Measurements from ENCODE around the gene TRIM63. TPM values are rescaled to one million over a fixed set of nuclear protein-coding genes. Genes with fewer than 3 reads are reported as not detected.
A peak's percentile ranks its signal among the peaks of the same experiment; 100 is the strongest.

The TRIM63 gene
- total and polyA plus RNA-seq, 11 donors, result 136 to 598 (median 204) TPM

GRCh38 chr1:26044971-26045721, 22.3 kb downstream of the TRIM63 start:
- no peaks in the 10 kb centered on the region for H3K9me3 ChIP-seq

DNA sequence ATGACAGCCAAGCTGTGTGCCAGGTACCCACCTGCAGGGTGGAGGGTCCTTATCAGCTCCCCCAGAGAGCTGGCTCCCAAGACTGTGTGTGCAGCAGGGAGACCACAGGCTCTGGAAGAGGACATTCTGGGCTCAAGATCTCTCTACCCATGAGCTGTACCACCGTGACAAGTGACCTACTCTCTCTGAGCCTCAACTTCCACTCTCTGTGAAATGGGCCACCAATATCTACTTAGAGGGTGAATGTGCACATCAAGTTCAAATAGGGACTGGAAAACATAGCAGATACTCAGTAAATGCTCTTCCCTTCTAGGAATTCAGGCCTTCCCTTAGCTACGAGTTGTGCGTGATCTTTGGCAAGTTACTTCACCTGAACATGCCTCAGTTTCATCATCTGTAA, 23.0 kb downstream of the TRIM63 start:
- Histone ChIP-seq H3K36me3 (peaks cover 0 to 3% (median 0%) of the 10 kb centered on the region in 9 donors), H3K4me1 (peaks cover 0 to 38% (median 15%) of the 10 kb centered on the region in 12 donors), H3K27ac (peak overlapping the region in 1 of 12 donors; percentile 76), H3K4me3 (no peak overlapping the region), H3K9me3 (no peaks in the 10 kb centered on the region), H3K27me3 (peaks cover 7 to 64% (median 21%) of the 10 kb centered on the region in 9 donors)
- intact Hi-C loops (cut with DNase I), result no loop called here
- ATAC-seq (no peak), DNase-seq (no peak)
- TF ChIP-seq, protein P1, sequence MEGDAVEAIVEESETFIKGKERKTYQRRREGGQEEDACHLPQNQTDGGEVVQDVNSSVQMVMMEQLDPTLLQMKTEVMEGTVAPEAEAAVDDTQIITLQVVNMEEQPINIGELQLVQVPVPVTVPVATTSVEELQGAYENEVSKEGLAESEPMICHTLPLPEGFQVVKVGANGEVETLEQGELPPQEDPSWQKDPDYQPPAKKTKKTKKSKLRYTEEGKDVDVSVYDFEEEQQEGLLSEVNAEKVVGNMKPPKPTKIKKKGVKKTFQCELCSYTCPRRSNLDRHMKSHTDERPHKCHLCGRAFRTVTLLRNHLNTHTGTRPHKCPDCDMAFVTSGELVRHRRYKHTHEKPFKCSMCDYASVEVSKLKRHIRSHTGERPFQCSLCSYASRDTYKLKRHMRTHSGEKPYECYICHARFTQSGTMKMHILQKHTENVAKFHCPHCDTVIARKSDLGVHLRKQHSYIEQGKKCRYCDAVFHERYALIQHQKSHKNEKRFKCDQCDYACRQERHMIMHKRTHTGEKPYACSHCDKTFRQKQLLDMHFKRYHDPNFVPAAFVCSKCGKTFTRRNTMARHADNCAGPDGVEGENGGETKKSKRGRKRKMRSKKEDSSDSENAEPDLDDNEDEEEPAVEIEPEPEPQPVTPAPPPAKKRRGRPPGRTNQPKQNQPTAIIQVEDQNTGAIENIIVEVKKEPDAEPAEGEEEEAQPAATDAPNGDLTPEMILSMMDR (IDR thresholded peaks at IDR 0.05), result no peak
- no peak for TF ChIP-seq POLR2A (IDR thresholded peaks at IDR 0.05)
- 90 to 100% (median 93%) methylated on average over 2 to 3 of the region's 3 CpGs for WGBS, 4 donors

More at GRCh38 chr1:26044971-26045721, 22.3 kb downstream of the TRIM63 start:
- 29 to 32% (median 30%) methylated on average over 28 to 29 of the region's 29 CpGs for WGBS, 4 donors
- Histone ChIP-seq H3K36me3 (peaks cover 0 to 3% (median 0%) of the 10 kb centered on the region in 9 donors), H3K27ac (peak overlapping the region in 7 of 12 donors; percentile 20 to 76 (median 61)), H3K27me3 (peaks cover 7 to 68% (median 24%) of the 10 kb centered on the region in 9 donors), H3K4me1 (peaks cover 0 to 38% (median 15%) of the 10 kb centered on the region in 12 donors), H3K4me3 (peak overlapping the region in 11 of 12 donors; percentile 8 to 56 (median 38))
- peak in 3 of 5 donors; percentile 36 to 65 (median 49) for DNase-seq
- intact Hi-C loops (cut with DNase I), result no loop called here
- no peak for TF ChIP-seq POLR2A (IDR thresholded peaks at IDR 0.05)
- TF ChIP-seq, protein P1 (IDR thresholded peaks at IDR 0.05), result no peak
- peak; percentile 27 to 52 (median 43) for ATAC-seq

GRCh38 chr1:26043765-26044164, 23.7 kb downstream of the TRIM63 start:
- H3K4me1 ChIP-seq, result peaks cover 0 to 40% (median 14%) of the 10 kb centered on the region in 12 donors
- H3K27me3 ChIP-seq, result peaks cover 7 to 62% (median 20%) of the 10 kb centered on the region in 9 donors
- H3K4me3 ChIP-seq, result no peak overlapping the region
- H3K36me3 ChIP-seq, result no peaks in the 10 kb centered on the region
- intact Hi-C loops (cut with DNase I), result no loop called here
- peak overlapping the region in 2 of 12 donors; percentile 14 to 17 for H3K27ac ChIP-seq
- H3K9me3 ChIP-seq, result no peaks in the 10 kb centered on the region
- TF ChIP-seq POLR2A (IDR thresholded peaks at IDR 0.05), result no peak
- TF ChIP-seq, protein P1 (IDR thresholded peaks at IDR 0.05), result no peak
- ATAC-seq, result no peak
- 42 to 75% (median 63%) methylated on average over 2 of the region's 2 CpGs for WGBS, 4 donors
- no peak for DNase-seq

DNA sequence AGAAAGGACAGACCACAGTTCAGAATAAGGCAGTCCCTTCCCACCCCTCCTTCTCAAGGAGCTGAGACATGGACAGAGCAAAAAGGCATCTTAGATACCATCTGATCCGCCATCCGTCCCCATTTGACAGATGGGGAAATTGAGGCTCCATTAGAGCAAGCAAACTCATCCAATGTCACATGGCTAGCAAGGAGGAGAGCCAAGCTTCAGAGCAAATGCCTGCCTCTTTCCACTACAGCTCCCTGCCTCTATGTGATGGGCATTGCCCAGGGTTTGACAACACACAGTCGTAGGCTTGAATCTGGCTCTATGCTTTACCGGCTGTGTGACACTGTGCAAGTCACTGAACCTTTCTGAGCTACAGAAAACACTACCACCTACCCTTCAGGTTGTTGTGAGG, 25.5 kb downstream of the TRIM63 start:
- no peaks in the 10 kb centered on the region for H3K9me3 ChIP-seq
- peaks cover 7 to 45% (median 20%) of the 10 kb centered on the region in 9 donors for H3K27me3 ChIP-seq
- intact Hi-C loops (cut with DNase I), result no loop called here
- no peak for TF ChIP-seq POLR2A (IDR thresholded peaks at IDR 0.05)
- TF ChIP-seq, protein P1 (IDR thresholded peaks at IDR 0.05), result no peak
- H3K36me3 ChIP-seq, result no peaks in the 10 kb centered on the region
- peak overlapping the region in 1 of 12 donors; percentile 30 for H3K27ac ChIP-seq
- ATAC-seq (no peak), DNase-seq (no peak)
- peaks cover 0 to 56% (median 14%) of the 10 kb centered on the region in 12 donors for H3K4me1 ChIP-seq
- H3K4me3 ChIP-seq, result no peak overlapping the region
- 61 to 70% (median 68%) methylated on average over 3 to 4 of the region's 4 CpGs for WGBS, 4 donors

Measured in heart left ventricle (tissue), 16 donors.